Measurements from ENCODE around the gene VPS37B.
"Not testable (repeated sequence)": the region's sequence is repeated elsewhere in the genome, so short reads cannot be mapped to it uniquely, and the experiment has no call there.

The VPS37B gene

GRCh38 chr12:122893208-122894153 lies 2.4 kb downstream of the VPS37B start:
- peak overlapping the region; percentile 87 to 95 for H3K4me3 ChIP-seq
- intact Hi-C loops (cut with DNase I; ENCODE audit: low total_unique reads): no loop called here
- DNase-seq: no peak
- no peak for TF ChIP-seq CTCF (IDR thresholded peaks at IDR 0.05)
- peaks cover 0 to 76% (median 52%) of the 10 kb centered on the region in 4 donors for H3K4me1 ChIP-seq
- no peaks in the 10 kb centered on the region for H3K27me3 ChIP-seq
- H3K36me3 ChIP-seq: no peaks in the 10 kb centered on the region
- peak overlapping the region; percentile 90 to 95 for H3K27ac ChIP-seq
- no peaks in the 10 kb centered on the region for H3K9me3 ChIP-seq

GRCh38 chr12:122892724-122893123 lies 3.2 kb downstream of the VPS37B start:
- H3K27me3 ChIP-seq; DNase-seq; H3K36me3 ChIP-seq; intact Hi-C loops (cut with DNase I; ENCODE audit: low total_unique reads); H3K9me3 ChIP-seq; H3K4me3 ChIP-seq: not testable (repeated sequence)
- H3K4me1 ChIP-seq: peaks cover 0 to 79% (median 59%) of the 10 kb centered on the region in 4 donors
- peak overlapping the region; percentile 23 to 95 for H3K27ac ChIP-seq

GRCh38 chr12:122891661-122892525 lies 4.0 kb downstream of the VPS37B start:
- Histone ChIP-seq H3K9me3 (no peaks in the 10 kb centered on the region), H3K4me1 (peaks cover 0 to 84% (median 63%) of the 10 kb centered on the region in 4 donors), H3K36me3 (no peaks in the 10 kb centered on the region), H3K27me3 (no peaks in the 10 kb centered on the region), H3K27ac (peak overlapping the region; percentile 23 to 63), H3K4me3 (peak overlapping the region; percentile 17 to 28)
- intact Hi-C loops (cut with DNase I; ENCODE audit: low total_unique reads): no loop called here
- DNase-seq: no peak
- no peak for TF ChIP-seq CTCF (IDR thresholded peaks at IDR 0.05)

GRCh38 chr12:122889761-122890520 lies 6.0 kb downstream of the VPS37B start:
- TF ChIP-seq CTCF (IDR thresholded peaks at IDR 0.05): no peak
- Histone ChIP-seq H3K27ac (peak overlapping the region in 1 of 2 donors; percentile 63), H3K4me3 (no peak overlapping the region), H3K27me3 (no peaks in the 10 kb centered on the region), H3K9me3 (no peaks in the 10 kb centered on the region), H3K36me3 (no peaks in the 10 kb centered on the region), H3K4me1 (peaks cover 0 to 83% (median 61%) of the 10 kb centered on the region in 4 donors)
- no peak for DNase-seq
- intact Hi-C loops (cut with DNase I; ENCODE audit: low total_unique reads): no loop called here

GRCh38 chr12:122888232-122888752 lies 7.6 kb downstream of the VPS37B start:
- no peak for DNase-seq
- no peak for TF ChIP-seq CTCF (IDR thresholded peaks at IDR 0.05)
- Histone ChIP-seq H3K36me3 (no peaks in the 10 kb centered on the region), H3K4me1 (peaks cover 0 to 76% (median 53%) of the 10 kb centered on the region in 4 donors), H3K9me3 (no peaks in the 10 kb centered on the region), H3K27me3 (no peaks in the 10 kb centered on the region), H3K27ac (peak overlapping the region; percentile 19 to 29), H3K4me3 (peak overlapping the region in 1 of 2 donors; percentile 19)
- intact Hi-C loops (cut with DNase I; ENCODE audit: low total_unique reads): no loop called here
